ENCODE data around the gene ZNF679. TPM values are rescaled to one million over a fixed set of nuclear protein-coding genes. Genes with fewer than 3 reads are reported as not detected.
"Not testable (repeated sequence)": the region's sequence is repeated elsewhere in the genome, so short reads cannot be mapped to it uniquely, and the experiment has no call there.

The ZNF679 gene
- polyA plus RNA-seq, 2 of the 4 experiments (the other 2 are of a cell fraction): not detected

DNA sequence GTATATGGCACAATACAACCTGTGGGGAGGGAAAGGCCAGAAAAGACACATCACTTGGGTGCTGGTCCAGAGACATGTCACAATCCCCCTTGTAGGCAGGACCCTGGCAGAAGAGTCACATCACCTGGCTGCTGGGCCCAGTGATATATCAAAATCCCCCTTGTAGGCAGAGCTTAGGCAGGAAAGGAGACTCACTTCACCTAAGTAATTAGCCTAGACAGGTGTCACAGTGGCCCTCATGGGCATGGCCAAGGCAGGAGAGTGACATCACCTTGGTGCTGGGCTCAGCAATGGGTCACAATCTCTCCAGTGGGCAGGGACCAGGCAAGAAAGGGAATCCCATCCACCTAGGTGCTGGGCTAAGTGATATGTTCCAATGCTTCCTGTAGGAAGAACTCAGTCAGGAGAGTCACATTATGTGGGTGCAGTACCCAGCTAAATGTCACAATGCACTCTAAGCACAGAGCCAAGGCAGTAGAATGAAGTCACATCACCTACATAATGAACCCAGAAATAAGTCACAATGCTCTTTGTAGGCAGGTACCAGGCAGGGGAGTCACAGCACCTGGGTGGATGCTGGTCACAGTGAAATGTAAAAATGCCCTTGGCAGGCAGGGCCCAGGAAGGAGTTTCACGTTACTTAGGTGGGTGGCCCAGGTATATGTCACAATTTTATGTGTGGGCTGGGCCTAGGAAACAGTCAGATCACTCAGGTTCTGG lies 66.6 kb downstream of the ZNF679 start:
- no peak for ATAC-seq
- no peak for FAIRE-seq
- POLR2A ChIA-PET: no interaction called here
- Histone ChIP-seq H3K4me1 (no peaks in the 10 kb centered on the region), H3K4me2 (no peak overlapping the region), H3K27ac (no peak overlapping the region), H3K9me3 (peaks cover 10% of the 10 kb centered on the region; the same call in 1 of the 3 replicates), H3K4me3 (no peak overlapping the region)
- 7% methylated on average over 1 of the region's 1 CpG for WGBS (ENCODE audit: missing lambda C conversion rate)
- no peak for DNase-seq (ENCODE audit: low read depth in 1 of 2, low spot score in 1 of 2)
- TF ChIP-seq ESRRA (IDR thresholded peaks at IDR 0.05; ENCODE audit: borderline replicate concordance, low read length) (no peak), GATA3 (IDR thresholded peaks at IDR 0.05; ENCODE audit: borderline replicate concordance) (no peak), ZC3H11A (IDR thresholded peaks at IDR 0.05) (no peak), BHLHE40 (IDR thresholded peaks at IDR 0.05; ENCODE audit: low read depth, low read length) (no peak), RARB (CRISPR knock-in tag; IDR thresholded peaks at IDR 0.05) (no peak), RNF2 (IDR thresholded peaks at IDR 0.05; ENCODE audit: borderline replicate concordance, low read depth) (no peak), RFX5 (IDR thresholded peaks at IDR 0.05) (no peak), JUN (IDR thresholded peaks at IDR 0.05) (no peak)
- TF ChIP-seq, protein P1, sequence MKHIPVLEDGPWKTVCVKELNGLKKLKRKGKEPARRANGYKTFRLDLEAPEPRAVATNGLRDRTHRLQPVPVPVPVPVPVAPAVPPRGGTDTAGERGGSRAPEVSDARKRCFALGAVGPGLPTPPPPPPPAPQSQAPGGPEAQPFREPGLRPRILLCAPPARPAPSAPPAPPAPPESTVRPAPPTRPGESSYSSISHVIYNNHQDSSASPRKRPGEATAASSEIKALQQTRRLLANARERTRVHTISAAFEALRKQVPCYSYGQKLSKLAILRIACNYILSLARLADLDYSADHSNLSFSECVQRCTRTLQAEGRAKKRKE (CRISPR knock-in tag; IDR thresholded peaks at IDR 0.05; ENCODE audit: low read depth): no peak
- TF ChIP-seq, protein P2, sequence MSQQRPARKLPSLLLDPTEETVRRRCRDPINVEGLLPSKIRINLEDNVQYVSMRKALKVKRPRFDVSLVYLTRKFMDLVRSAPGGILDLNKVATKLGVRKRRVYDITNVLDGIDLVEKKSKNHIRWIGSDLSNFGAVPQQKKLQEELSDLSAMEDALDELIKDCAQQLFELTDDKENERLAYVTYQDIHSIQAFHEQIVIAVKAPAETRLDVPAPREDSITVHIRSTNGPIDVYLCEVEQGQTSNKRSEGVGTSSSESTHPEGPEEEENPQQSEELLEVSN (IDR thresholded peaks at IDR 0.05; ENCODE audit: borderline replicate concordance, low read depth): no peak
- TF ChIP-seq, protein P3, sequence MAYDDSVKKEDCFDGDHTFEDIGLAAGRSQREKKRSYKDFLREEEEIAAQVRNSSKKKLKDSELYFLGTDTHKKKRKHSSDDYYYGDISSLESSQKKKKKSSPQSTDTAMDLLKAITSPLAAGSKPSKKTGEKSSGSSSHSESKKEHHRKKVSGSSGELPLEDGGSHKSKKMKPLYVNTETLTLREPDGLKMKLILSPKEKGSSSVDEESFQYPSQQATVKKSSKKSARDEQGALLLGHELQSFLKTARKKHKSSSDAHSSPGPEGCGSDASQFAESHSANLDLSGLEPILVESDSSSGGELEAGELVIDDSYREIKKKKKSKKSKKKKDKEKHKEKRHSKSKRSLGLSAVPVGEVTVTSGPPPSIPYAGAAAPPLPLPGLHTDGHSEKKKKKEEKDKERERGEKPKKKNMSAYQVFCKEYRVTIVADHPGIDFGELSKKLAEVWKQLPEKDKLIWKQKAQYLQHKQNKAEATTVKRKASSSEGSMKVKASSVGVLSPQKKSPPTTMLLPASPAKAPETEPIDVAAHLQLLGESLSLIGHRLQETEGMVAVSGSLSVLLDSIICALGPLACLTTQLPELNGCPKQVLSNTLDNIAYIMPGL (CRISPR knock-in tag; IDR thresholded peaks at IDR 0.05; ENCODE audit: borderline replicate concordance): no peak
- TF ChIP-seq, protein P4, sequence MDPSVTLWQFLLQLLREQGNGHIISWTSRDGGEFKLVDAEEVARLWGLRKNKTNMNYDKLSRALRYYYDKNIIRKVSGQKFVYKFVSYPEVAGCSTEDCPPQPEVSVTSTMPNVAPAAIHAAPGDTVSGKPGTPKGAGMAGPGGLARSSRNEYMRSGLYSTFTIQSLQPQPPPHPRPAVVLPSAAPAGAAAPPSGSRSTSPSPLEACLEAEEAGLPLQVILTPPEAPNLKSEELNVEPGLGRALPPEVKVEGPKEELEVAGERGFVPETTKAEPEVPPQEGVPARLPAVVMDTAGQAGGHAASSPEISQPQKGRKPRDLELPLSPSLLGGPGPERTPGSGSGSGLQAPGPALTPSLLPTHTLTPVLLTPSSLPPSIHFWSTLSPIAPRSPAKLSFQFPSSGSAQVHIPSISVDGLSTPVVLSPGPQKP (IDR thresholded peaks at IDR 0.05; ENCODE audit: low read depth, low read length): no peak
- TF ChIP-seq, protein P5, sequence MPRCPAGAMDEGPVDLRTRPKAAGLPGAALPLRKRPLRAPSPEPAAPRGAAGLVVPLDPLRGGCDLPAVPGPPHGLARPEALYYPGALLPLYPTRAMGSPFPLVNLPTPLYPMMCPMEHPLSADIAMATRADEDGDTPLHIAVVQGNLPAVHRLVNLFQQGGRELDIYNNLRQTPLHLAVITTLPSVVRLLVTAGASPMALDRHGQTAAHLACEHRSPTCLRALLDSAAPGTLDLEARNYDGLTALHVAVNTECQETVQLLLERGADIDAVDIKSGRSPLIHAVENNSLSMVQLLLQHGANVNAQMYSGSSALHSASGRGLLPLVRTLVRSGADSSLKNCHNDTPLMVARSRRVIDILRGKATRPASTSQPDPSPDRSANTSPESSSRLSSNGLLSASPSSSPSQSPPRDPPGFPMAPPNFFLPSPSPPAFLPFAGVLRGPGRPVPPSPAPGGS (IDR thresholded peaks at IDR 0.05): no peak
- CTCF ChIA-PET: no interaction called here

DNA sequence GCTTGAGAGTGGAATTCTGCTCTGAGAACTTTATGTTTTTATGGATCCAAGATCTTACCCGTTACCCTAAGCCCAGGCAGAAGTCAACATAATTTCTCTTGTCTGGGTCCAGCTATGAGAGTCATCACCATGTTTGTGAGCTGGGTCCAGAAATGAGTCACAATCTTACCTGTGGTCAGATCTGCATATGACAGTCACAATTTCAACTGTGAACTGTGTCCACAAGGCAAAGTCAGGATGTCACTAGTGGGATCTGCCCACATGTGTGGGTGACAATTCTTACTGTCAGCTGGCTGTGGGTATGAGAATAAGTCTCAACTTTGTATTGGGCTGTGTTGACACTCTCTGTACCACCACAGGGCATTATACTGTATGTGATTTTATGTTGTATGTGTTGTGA lies 69.1 kb downstream of the ZNF679 start:
- FAIRE-seq; CTCF ChIA-PET; H3K9me3 ChIP-seq; H3K4me2 ChIP-seq; ATAC-seq; POLR2A ChIA-PET; H3K4me1 ChIP-seq; H3K4me3 ChIP-seq; DNase-seq (ENCODE audit: low read depth in 1 of 2, low spot score in 1 of 2); H3K27ac ChIP-seq: not testable (repeated sequence)
- WGBS (ENCODE audit: missing lambda C conversion rate): 0% methylated on average over 1 of the region's 1 CpG

DNA sequence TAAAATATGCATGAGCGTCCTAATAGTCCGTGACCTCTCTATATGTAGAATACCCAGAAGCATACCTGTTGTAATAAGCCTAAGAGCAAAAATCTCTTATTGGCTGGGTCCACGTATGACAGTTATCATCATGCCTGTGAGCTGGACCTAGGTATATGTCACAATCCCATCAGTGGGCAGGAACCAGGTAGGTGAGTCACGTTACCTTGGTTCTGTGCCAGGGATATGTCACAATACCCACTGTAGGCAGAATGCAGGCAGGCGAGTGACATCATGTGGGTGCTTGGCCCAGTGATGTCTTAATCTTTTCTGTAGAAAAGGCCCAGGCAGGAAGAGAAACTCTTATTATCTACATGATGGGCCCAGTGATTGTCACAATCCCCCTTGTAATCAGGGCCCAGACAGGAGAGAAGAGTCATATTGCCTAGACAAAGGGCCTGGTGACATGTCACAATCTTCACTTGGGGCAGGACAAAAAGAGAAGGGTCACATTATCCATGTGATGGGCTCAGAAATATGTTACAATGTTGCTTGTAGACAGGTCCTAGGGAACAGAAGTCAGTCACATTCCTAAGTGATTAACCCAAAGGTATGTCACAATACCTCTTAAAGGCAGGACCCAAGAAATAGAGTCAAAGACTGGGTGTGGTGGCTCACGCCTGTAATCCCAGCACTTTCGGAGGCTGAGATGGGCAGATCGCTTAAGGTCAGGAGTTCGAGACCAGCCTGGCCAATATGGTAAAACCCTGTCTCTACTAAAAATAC lies 72.5 kb downstream of the ZNF679 start:
- CTCF ChIA-PET: no interaction called here
- TF ChIP-seq, protein P6, sequence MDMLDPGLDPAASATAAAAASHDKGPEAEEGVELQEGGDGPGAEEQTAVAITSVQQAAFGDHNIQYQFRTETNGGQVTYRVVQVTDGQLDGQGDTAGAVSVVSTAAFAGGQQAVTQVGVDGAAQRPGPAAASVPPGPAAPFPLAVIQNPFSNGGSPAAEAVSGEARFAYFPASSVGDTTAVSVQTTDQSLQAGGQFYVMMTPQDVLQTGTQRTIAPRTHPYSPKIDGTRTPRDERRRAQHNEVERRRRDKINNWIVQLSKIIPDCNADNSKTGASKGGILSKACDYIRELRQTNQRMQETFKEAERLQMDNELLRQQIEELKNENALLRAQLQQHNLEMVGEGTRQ (IDR thresholded peaks at IDR 0.05): no peak
- TF ChIP-seq HDAC2 (IDR thresholded peaks at IDR 0.05): no peak
- TF ChIP-seq, protein P7, sequence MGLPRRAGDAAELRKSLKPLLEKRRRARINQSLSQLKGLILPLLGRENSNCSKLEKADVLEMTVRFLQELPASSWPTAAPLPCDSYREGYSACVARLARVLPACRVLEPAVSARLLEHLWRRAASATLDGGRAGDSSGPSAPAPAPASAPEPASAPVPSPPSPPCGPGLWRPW (IDR thresholded peaks at IDR 0.05): no peak
- WGBS (ENCODE audit: missing lambda C conversion rate): 17% methylated on average over 8 of the region's 9 CpGs
- ATAC-seq (no peak), DNase-seq (ENCODE audit: low read depth in 1 of 2, low spot score in 1 of 2) (no peak), FAIRE-seq (no peak)
- Histone ChIP-seq H3K27ac (no peak overlapping the region), H3K4me1 (no peaks in the 10 kb centered on the region), H3K4me2 (no peak overlapping the region), H3K9me3 (peaks cover 7% of the 10 kb centered on the region; the same call in 1 of the 3 replicates), H3K4me3 (no peak overlapping the region)
- POLR2A ChIA-PET: no interaction called here

All from A549 (cell line).